Measurements from ENCODE around the gene CDKN1C. TPM values are rescaled to one million over a fixed set of nuclear protein-coding genes. Genes with fewer than 3 reads are reported as not detected.

CDKN1C gene
- total RNA-seq, 1 experiment from 2014 or later = 5.1 TPM

GRCh38 chr11:2848497-2848896 lies 37.1 kb downstream of the CDKN1C start:
- no peak for DNase-seq (ENCODE audit: low read depth)

GRCh38 chr11:2847561-2847960 lies 38.0 kb downstream of the CDKN1C start:
- no peak for DNase-seq (ENCODE audit: low read depth)

GRCh38 chr11:2846470-2846869 lies 39.1 kb downstream of the CDKN1C start:
- DNase-seq (ENCODE audit: low read depth) = no peak

- peak; percentile 52 for DNase-seq (ENCODE audit: low read depth)
These were observed 39.5 kb downstream of the CDKN1C start for GRCh38 chr11:2846056-2846455.

GRCh38 chr11:2844996-2845395 lies 40.6 kb downstream of the CDKN1C start:
- no peak for DNase-seq (ENCODE audit: low read depth)

GRCh38 chr11:2844116-2844842 lies 41.3 kb downstream of the CDKN1C start:
- peak; percentile 71 for DNase-seq (ENCODE audit: low read depth)

GRCh38 chr11:2843551-2843950 lies 42.0 kb downstream of the CDKN1C start:
- no peak for DNase-seq (ENCODE audit: low read depth)

GRCh38 chr11:2842876-2843275 lies 42.7 kb downstream of the CDKN1C start:
- DNase-seq (ENCODE audit: low read depth) = no peak

GRCh38 chr11:2841411-2842190 lies 44.0 kb downstream of the CDKN1C start:
- DNase-seq (ENCODE audit: low read depth) = no peak

- DNase-seq (ENCODE audit: low read depth) = no peak
These were observed 46.1 kb downstream of the CDKN1C start for GRCh38 chr11:2839395-2839943.

- DNase-seq (ENCODE audit: low read depth) = no peak
These were observed 46.8 kb downstream of the CDKN1C start for GRCh38 chr11:2838676-2839294.

- no peak for DNase-seq (ENCODE audit: low read depth)
These were observed 47.5 kb downstream of the CDKN1C start for GRCh38 chr11:2838091-2838490.

GRCh38 chr11:2837651-2838050 lies 47.9 kb downstream of the CDKN1C start:
- DNase-seq (ENCODE audit: low read depth) = no peak

- DNase-seq (ENCODE audit: low read depth) = peak; percentile 18
These were observed 48.4 kb downstream of the CDKN1C start for GRCh38 chr11:2837096-2837601.

GRCh38 chr11:2836315-2837095 lies 49.1 kb downstream of the CDKN1C start:
- no peak for DNase-seq (ENCODE audit: low read depth)

GRCh38 chr11:2835751-2836150 lies 49.8 kb downstream of the CDKN1C start:
- no peak for DNase-seq (ENCODE audit: low read depth)

- DNase-seq (ENCODE audit: low read depth) = no peak
These were observed 50.3 kb downstream of the CDKN1C start for GRCh38 chr11:2835296-2835695.

- no peak for DNase-seq (ENCODE audit: low read depth)
These were observed 50.9 kb downstream of the CDKN1C start for GRCh38 chr11:2834503-2835273.

- no peak for DNase-seq (ENCODE audit: low read depth)
These were observed 51.7 kb downstream of the CDKN1C start for GRCh38 chr11:2833716-2834502.

Measured in Daoy (cell line).